Neuronal stem cell (in vitro differentiated cells): Measurements from ENCODE around the gene IMMT. TPM values are rescaled to one million over a fixed set of nuclear protein-coding genes. Genes with fewer than 3 reads are reported as not detected.
A peak's percentile ranks its signal among the peaks of the same experiment; 100 is the strongest.

ENCODE experiments used
- DNase-seq: peaks from one replicate; pipeline ENCODE4 v3.0.0-alpha.2; 2013; ENCODE audit warnings: low spot score
- H2AFZ ChIP-seq: one replicate; pipeline ENCODE4 v1.6.1; 2013; ENCODE audit warnings: mild to moderate bottlenecking, low read length, inconsistent platforms
- H2AK5ac ChIP-seq: 2 replicates; pipeline ENCODE4 v1.6.1; 2013; ENCODE audit warnings: low read depth, mild to moderate bottlenecking, inconsistent platforms, low read length, moderate library complexity, mixed read lengths
- H2BK120ac ChIP-seq: 2 replicates; pipeline ENCODE4 v1.6.1; 2013; ENCODE audit warnings: low read depth, mild to moderate bottlenecking, inconsistent platforms, low read length, moderate library complexity, mixed read lengths
- H2BK12ac ChIP-seq: one replicate; pipeline ENCODE4 v1.6.1; 2013; ENCODE audit warnings: low read length, inconsistent platforms
- H2BK15ac ChIP-seq: 2 replicates; pipeline ENCODE4 v1.6.1; 2013; ENCODE audit warnings: mild to moderate bottlenecking, low read length, inconsistent platforms, mixed read lengths
- H2BK5ac ChIP-seq: one replicate; pipeline ENCODE4 v1.6.1; 2013; ENCODE audit warnings: inconsistent platforms, mild to moderate bottlenecking, low read length, moderate library complexity
- H3K14ac ChIP-seq: one replicate; pipeline ENCODE4 v1.6.1; 2013; ENCODE audit warnings: low read length, inconsistent platforms
- H3K18ac ChIP-seq: 2 replicates; pipeline ENCODE4 v1.6.1; 2013; ENCODE audit warnings: low read length, inconsistent platforms
- H3K23ac ChIP-seq: 2 replicates; pipeline ENCODE4 v1.6.1; 2013; ENCODE audit warnings: low read depth, mild to moderate bottlenecking, mixed read lengths, low read length, inconsistent platforms; ENCODE audit not compliant: poor library complexity
- H3K27ac ChIP-seq: replicated peaks from 3 replicates; pipeline ENCODE4 v1.5.1; 2013; ENCODE audit warnings: low read length, inconsistent platforms
- H3K27me3 ChIP-seq, 3 experiments: 2 replicates each; pipeline ENCODE4 v1.6.1; 2013; ENCODE audit warnings: low read length in 3 of 3, mild to moderate bottlenecking in 2 of 3, inconsistent platforms in 1 of 3, low read depth in 1 of 3, mixed read lengths in 1 of 3, moderate library complexity in 1 of 3; ENCODE audit not compliant: control insufficient read depth in 3 of 3, insufficient read depth in 3 of 3
- H3K36me3 ChIP-seq, 2 donors: replicated peaks in 1 of 2; 2 replicates each; pipeline ENCODE4 v1.6.1; 2013; ENCODE audit warnings: low read length in 2 of 2; ENCODE audit not compliant: control insufficient read depth in 2 of 2, insufficient read depth in 2 of 2
- H3K4ac ChIP-seq: 2 replicates; pipeline ENCODE4 v1.6.1; 2013; ENCODE audit warnings: inconsistent platforms, mild to moderate bottlenecking, low read length, moderate library complexity
- H3K4me1 ChIP-seq, 2 donors: 1 replicate in 1 of 2; 2 replicates in 1 of 2; pipeline ENCODE4 v1.6.1; 2013; ENCODE audit warnings: low read length in 2 of 2, low read depth in 1 of 2; ENCODE audit not compliant: control insufficient read depth in 2 of 2, insufficient read depth in 1 of 2
- H3K4me2 ChIP-seq: one replicate; pipeline ENCODE4 v1.6.1; 2013; ENCODE audit warnings: mild to moderate bottlenecking, low read length, inconsistent platforms; ENCODE audit not compliant: insufficient read depth, poor library complexity, severe bottlenecking
- H3K4me3 ChIP-seq, 2 donors: 2 replicates each; pipeline ENCODE4 v1.5.1; 2013; ENCODE audit warnings: low read length in 2 of 2, mild to moderate bottlenecking in 2 of 2, inconsistent platforms in 1 of 2, moderate library complexity in 1 of 2
- H3K79me1 ChIP-seq: one replicate; pipeline ENCODE4 v1.6.1; 2013; ENCODE audit warnings: low read depth, mild to moderate bottlenecking, inconsistent platforms, low read length, moderate library complexity
- H3K9ac ChIP-seq: one replicate; pipeline ENCODE4 v1.6.1; 2013; ENCODE audit warnings: mild to moderate bottlenecking, low read depth, low read length, inconsistent platforms; ENCODE audit not compliant: poor library complexity
- H3K9me3 ChIP-seq, 2 donors: replicated peaks in 1 of 2; 2 replicates each; pipeline versions ENCODE3 to v1.6.1; 2013; ENCODE audit warnings: low read length in 2 of 2, mild to moderate bottlenecking in 2 of 2, inconsistent platforms in 1 of 2, low read depth in 1 of 2, mixed read lengths in 1 of 2, moderate library complexity in 1 of 2; ENCODE audit not compliant: control insufficient read depth in 2 of 2, insufficient read depth in 1 of 2
- H4K8ac ChIP-seq: one replicate; pipeline ENCODE4 v1.6.1; 2013; ENCODE audit warnings: low read depth, mild to moderate bottlenecking, inconsistent platforms, low read length, moderate library complexity
- H4K91ac ChIP-seq: one replicate; pipeline ENCODE4 v1.6.1; 2013; ENCODE audit warnings: low read length, low read depth, mild to moderate bottlenecking, inconsistent platforms; ENCODE audit not compliant: poor library complexity
- WGBS, 2 donors: extraction: QIAGEN DNeasy Blood & Tissue Kit; methylation state at CpG; one replicate each; pipeline ENCODE4 v1.1.7; 2013; ENCODE audit warnings: missing lambda C conversion rate in 2 of 2, mixed read lengths in 1 of 2; ENCODE audit not compliant: insufficient read length in 2 of 2, insufficient replicate concordance in 1 of 2; ENCODE audit errors: extremely low coverage in 2 of 2; 5-methylcytosine and 5-hydroxymethylcytosine counted together
- small RNA-seq: library from polyadenylated mRNA; stranded (forward); fragments of <200 nt; extraction: miRNeasy Mini kit (QIAGEN cat#:217004); gene quantifications from one replicate; pipeline ENCODE3, GENCODE V24; 2013; ENCODE audit not compliant: insufficient read depth

IMMT gene

GRCh38 chr2:86097913-86098312 lies 97.3 kb downstream of the IMMT start:
- no peak overlapping the region for H3K14ac ChIP-seq

GRCh38 chr2:86097114-86097896 lies 98.0 kb downstream of the IMMT start:
- H3K9me3 ChIP-seq = peaks cover 0 to 3% of the 10 kb centered on the region in 2 donors
- H3K9ac ChIP-seq = no peak overlapping the region
- no peak overlapping the region for H4K8ac ChIP-seq
- no peak overlapping the region for H2AFZ ChIP-seq
- DNase-seq = no peak
- no peak overlapping the region for H3K27ac ChIP-seq
- WGBS, 2 donors = no CpG with 5 or more reads among the region's 3 CpGs
- H2BK120ac ChIP-seq = no peak overlapping the region
- no peak overlapping the region for H2BK5ac ChIP-seq
- no peak overlapping the region for H3K4me2 ChIP-seq
- H3K79me1 ChIP-seq = peaks cover 6% of the 10 kb centered on the region
- no peak overlapping the region for H2BK12ac ChIP-seq
- no peak overlapping the region for H4K91ac ChIP-seq
- H2AK5ac ChIP-seq = no peak overlapping the region
- H2BK15ac ChIP-seq = no peak overlapping the region
- no peaks in the 10 kb centered on the region for H3K4me1 ChIP-seq
- no peak overlapping the region for H3K4me3 ChIP-seq
- no peak overlapping the region for H3K23ac ChIP-seq
- peaks cover 16 to 94% of the 10 kb centered on the region in 2 donors for H3K36me3 ChIP-seq
- H3K27me3 ChIP-seq = no peaks in the 10 kb centered on the region
- no peak overlapping the region for H3K14ac ChIP-seq
- no peak overlapping the region for H3K4ac ChIP-seq
- H3K18ac ChIP-seq = no peak overlapping the region

More at GRCh38 chr2:86097913-86098312, 97.3 kb downstream of the IMMT start:
- Histone ChIP-seq H2AFZ (no peak overlapping the region), H3K9ac (no peak overlapping the region), H2BK120ac (no peak overlapping the region), H3K4me3 (no peak overlapping the region), H3K36me3 (peaks cover 18 to 96% of the 10 kb centered on the region in 2 donors), H3K4me2 (no peak overlapping the region), H3K18ac (no peak overlapping the region), H3K4ac (no peak overlapping the region), H3K27me3 (no peaks in the 10 kb centered on the region), H4K91ac (no peak overlapping the region), H3K4me1 (no peaks in the 10 kb centered on the region), H3K79me1 (peaks cover 7% of the 10 kb centered on the region), H2AK5ac (no peak overlapping the region), H3K23ac (no peak overlapping the region), H3K9me3 (peaks cover 2 to 3% of the 10 kb centered on the region in 2 donors), H2BK15ac (no peak overlapping the region), H3K27ac (no peak overlapping the region), H2BK5ac (no peak overlapping the region), H2BK12ac (no peak overlapping the region), H4K8ac (no peak overlapping the region)
- no peak for DNase-seq
- WGBS, 2 donors = no CpG with 5 or more reads among the region's 1 CpG

GRCh38 chr2:86094229-86094628 lies 101.0 kb downstream of the IMMT start:
- no peak overlapping the region for H2AFZ ChIP-seq
- peaks cover 14 to 93% of the 10 kb centered on the region in 2 donors for H3K36me3 ChIP-seq
- no peak overlapping the region for H4K91ac ChIP-seq
- no peak overlapping the region for H3K23ac ChIP-seq
- WGBS, 2 donors = no CpG with 5 or more reads among the region's 1 CpG
- H3K27ac ChIP-seq = no peak overlapping the region
- H3K4me2 ChIP-seq = no peak overlapping the region
- no peak overlapping the region for H3K14ac ChIP-seq
- no peak overlapping the region for H2BK15ac ChIP-seq
- no peak overlapping the region for H3K4me3 ChIP-seq
- no peak overlapping the region for H3K9ac ChIP-seq
- H4K8ac ChIP-seq = no peak overlapping the region
- H2BK12ac ChIP-seq = no peak overlapping the region
- DNase-seq = no peak
- no peak overlapping the region for H2BK5ac ChIP-seq
- H3K4ac ChIP-seq = no peak overlapping the region
- H2AK5ac ChIP-seq = no peak overlapping the region
- H3K27me3 ChIP-seq = no peaks in the 10 kb centered on the region
- no peak overlapping the region for H3K18ac ChIP-seq
- H3K9me3 ChIP-seq = no peaks in the 10 kb centered on the region
- H2BK120ac ChIP-seq = no peak overlapping the region
- H3K4me1 ChIP-seq = no peaks in the 10 kb centered on the region
- H3K79me1 ChIP-seq = peaks cover 4% of the 10 kb centered on the region

Small RNAs within 50 kb of the gene (small RNA-seq; reads per million reads assigned to genes)
- gene MIR4779 (not detected), gene RF00019 (not detected), gene SNORD94 (472 reads per million, percentile 98 among the genes with 10 or more reads in this experiment)
